Ramos (cell line): ENCODE measurements around the gene DOCK6.

Source experiments
- in situ Hi-C: fragments of 300-500 bp; cut with MboI; formaldehyde crosslinking; loops from one replicate; pipeline ENCODE4 v1.14.3; 2022; ENCODE audit warnings: low sequenced_read_pairs; ENCODE audit not compliant: unreplicated experiment

Gene DOCK6

DNA sequence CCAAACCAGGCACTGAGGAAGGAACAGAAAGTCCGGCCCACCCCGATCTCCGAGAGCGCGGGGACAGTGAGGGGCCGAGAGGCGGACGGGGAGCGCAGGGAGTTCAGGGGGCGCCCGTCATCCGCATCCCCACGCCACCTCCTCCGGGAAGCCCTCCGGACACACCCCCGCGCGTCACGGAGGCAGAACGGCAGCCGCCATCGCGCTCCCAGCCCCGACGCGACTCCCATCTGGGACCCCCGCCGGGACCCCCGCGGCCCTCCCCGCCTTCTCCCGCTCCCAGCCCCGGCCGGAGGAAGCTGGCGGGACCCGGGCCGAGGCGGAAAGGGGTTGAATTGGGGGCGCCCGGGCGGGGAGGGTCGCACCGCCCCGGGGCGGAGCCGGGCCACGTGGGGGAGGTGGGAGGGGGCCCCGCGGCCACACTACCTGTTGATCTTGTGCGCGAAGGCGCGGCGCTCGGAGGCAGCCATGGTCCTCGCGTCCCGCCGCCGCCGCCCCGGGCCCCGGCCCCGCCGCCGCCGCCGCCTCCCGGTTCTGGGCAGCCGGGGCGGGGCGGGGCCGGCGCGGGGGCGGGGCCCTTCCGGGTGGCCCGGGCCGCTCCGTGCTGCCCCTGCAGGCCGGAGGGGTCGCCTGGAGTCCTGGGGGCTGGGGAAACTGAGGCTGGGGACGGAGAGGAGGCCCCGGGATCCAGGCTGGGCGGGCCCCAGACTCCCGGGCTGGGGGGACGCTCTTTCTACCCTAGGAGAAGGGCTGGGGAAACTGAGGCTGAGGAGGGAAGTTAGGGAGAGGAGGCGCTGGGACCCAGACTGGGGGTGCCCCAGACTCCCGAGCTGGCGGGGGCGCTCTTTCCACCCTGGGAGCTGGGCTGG, at the start of gene DOCK6:
DOCK6 (minus strand) TSS at position 554 of the 869 bp plus-strand sequence; CDS start at position 470, 84 bp downstream.
- in situ Hi-C loops, result no loop called here

GRCh38 chr19:11306337-11306736, 44.0 kb upstream of the DOCK6 start:
- in situ Hi-C loops, result no loop called here

DNA sequence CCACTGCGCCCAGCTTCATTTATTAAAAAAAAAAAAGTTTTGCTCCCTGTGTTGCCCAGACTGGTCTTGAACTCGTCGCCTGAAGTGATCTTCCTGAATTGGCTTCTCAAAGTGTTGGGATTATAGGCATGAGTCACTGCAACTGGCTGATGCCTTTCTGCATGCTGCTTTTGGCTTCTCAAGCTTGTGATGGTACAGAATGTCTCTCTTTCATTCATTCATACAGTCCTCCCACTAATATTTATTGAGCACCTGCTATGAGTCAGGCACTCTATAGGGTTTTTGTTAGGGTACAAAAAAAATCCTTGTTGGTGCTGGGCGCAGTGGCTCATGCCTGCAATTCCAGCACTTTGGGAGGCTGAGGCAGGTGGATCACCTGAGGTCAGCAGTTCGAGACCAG, 42.6 kb upstream of the DOCK6 start:
- in situ Hi-C loops, result no loop called here

GRCh38 chr19:11300811-11301120, 38.4 kb upstream of the DOCK6 start:
- in situ Hi-C loops, result no loop called here

DNA sequence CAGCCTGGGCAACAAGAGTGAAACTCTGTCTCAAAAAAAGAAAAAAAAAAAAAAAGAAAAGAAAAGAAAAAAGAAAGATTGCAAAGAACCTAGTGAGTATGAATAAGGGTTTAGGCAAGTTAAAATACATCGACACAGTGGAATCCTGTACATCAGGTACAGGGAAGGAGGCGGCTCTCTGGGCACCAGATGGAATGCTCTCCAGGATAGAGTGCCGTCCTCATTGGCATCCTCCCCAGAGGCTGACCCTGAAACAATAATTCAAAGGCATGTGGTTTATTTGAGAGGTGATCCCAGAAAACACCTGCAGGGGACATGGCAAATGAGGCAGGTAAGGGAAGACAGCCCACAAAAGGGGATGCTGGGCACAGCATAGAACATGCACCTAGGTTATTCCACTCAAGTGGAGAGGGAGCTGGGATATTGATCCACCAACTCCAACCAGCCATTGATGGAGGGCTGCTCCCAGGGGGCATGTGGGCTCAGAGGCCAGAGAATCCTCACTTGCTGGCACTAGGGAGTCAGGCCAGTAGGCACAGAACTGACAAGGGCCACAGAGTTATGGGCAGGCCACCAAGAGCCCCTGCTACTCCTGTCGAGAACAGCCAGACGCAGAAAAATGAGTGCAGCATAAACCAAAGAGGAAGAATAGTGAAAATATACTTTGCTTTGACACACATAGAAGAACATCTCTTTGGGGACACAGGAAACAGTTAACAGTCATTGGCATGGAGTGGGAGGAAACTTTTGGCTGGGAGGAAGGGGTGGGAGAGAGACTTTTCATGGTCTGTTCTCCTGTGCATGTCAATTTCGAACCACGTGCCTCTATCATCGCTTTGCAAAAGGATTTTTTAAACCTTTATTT, 37.9 kb upstream of the DOCK6 start:
- in situ Hi-C loops, result loop anchor here (10.0 kb wide), 1 partner anchor 145 kb away; no protein-coding TSS in a partner anchor

DNA sequence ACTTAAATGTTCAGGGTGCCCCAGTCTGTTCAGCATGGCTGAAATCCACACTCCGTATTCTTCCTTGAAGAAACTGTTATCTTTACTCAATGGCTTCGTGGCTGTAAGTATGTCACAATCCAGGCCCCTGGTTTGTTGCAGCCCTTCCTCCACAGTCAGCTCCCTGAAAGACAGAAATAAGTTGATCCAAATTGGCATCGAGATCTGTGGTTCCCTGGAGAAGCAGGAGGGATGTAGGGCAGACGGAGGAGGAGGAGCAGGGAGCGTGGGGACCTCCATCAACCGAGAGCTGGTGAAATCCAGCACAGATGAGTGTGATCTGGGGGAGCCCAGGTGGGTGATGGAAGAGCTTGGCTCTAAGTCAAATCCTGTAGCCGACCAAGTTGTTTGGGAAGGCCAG, 33.9 kb upstream of the DOCK6 start:
- in situ Hi-C loops, result loop anchor here (10.0 kb wide), 1 partner anchor 149 kb away; no protein-coding TSS in a partner anchor

DNA sequence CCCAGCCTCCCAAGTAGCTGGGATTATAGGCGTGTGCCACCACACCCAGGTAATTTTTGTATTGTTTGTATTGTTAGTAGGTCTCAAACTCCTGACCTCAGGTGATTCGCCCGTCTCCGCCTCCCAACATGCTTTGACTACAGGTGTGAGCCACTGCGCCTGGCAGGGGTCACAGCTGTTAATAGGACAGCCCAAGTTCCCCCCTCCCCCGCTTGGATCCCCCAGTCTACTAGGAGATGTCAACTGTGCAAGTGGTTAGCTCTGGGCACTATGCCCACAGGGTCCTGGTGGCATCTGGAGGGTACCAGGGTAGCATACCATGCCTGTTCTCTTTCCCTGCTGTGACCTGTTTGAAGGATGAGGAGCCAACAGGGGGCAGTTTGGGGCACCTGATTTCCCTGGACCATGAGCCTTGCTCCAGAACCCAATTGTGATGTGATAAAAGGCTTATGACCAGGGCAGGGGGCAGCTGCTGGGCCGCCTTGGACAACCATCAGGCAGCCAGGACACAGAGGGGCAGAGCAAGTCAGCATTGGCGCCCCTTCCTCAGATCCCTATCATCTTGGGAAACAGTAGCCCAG, 33.4 kb upstream of the DOCK6 start, which contains the start of gene TSPAN16:
TSPAN16 (plus strand) TSS at position 496 of the 581 bp plus-strand sequence. CDS start 138 bp downstream, outside the sequence.
- in situ Hi-C loops, result loop anchor here (10.0 kb wide), 1 partner anchor 149 kb away; no protein-coding TSS in a partner anchor

DNA sequence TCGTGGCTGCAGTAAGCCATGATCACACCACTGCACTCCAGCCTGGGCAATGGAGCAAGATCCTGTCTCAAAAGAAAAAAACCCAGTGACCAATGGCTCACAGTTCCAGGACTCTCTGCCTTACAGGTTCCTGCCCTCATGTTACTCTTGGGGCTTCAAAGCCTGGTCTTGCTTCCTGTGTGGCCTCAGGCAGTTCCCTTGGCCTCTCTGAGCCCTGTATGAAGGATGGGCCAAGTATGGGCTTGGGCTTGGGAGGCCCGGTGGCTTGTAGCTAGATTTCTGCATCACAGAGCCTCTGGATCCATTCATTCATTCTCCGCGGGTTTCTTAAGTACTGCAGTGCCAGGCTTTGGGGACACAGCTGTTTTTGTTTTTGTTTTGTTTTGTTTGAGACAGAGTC, 32.9 kb upstream of the DOCK6 start:
- in situ Hi-C loops, result loop anchor here (10.0 kb wide), 1 partner anchor 150 kb away; no protein-coding TSS in a partner anchor

DNA sequence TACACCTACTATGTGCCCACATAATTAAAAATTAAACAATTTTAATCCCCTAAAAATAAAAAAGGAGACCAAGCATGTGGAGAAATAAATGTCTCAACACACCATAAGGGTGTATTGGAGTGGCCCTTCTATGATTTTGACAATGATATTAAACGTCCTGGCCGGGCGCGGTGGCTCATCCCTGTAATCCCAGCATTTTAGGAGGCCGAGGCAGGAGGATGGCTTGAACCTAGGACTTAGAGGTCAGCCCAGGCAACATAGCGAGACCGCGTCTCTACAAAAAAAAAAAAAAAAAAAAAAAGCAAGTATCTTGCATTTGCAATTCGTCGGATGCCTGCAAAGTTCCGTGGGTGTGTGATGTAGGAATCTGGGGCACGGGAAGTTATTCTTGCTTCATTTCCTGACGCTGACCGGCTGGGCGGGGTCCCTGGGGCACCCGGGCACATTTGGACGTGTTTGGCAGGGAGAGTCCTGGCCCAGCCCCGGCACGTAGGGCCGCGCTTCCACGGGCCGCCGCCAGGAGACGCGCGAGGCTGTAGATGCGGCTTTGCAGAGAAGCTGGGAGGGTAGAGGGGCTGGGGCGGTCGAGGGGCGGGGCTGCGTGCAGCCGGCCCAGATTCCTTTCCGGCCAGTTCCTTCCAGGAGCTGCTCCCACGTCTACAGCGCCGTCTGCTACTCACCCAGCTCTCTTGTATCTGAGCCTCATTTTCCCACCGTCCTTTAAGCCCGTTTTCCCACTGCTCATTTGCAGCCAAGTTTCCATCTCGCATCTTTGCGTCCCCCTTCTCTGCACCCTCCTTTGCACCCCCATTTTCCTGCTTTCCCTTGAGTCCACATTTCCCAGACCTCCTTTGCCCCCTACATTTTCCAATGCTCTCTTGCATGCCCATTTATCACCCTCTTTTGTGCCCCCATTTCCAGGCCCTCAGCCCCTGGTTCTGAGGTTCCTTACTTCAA, 31.4 kb upstream of the DOCK6 start:
- in situ Hi-C loops, result loop anchor here (10.0 kb wide), 1 partner anchor 151 kb away; no protein-coding TSS in a partner anchor

DNA sequence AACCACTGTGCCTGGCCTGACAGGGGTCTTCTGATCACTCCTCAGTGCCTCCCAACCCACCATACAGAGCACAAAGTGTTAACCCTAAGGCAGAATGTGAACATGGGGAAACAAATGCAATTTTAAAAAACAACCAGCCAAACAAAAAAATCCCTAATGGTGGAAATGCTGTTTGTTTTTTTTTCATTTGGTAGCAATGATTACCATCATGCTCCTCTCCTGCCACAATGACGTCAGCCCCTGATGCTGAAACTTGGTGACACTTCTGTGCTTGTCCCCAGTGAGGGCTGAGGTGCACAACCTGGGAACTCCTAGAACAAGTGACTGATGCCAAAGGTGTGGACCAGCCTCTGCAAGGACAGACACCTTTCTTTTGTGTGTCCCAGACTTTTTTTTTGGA, 29.7 kb upstream of the DOCK6 start:
- in situ Hi-C loops, result loop anchor here (10.0 kb wide), 1 partner anchor 153 kb away; no protein-coding TSS in a partner anchor

DNA sequence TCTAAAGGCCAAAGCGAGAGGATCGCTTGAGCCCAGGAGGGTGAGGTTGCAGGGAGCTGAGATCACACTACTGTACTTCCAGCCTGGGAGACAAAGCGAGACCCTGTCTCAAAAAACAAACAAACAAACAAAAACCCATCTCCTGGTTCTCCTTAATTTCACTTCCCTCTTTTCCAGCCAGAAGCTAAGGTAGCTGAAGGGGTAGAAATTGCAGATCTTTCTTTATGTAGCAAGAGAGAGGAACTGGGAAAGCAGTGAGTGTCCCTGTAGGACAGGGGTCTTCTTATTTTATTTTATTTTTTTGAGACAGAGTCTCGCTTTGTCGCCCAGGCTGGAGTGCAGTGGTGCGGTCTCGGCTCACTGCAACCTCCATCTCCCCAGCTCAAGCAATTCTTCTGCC, 29.1 kb upstream of the DOCK6 start:
- in situ Hi-C loops, result loop anchor here (10.0 kb wide), 1 partner anchor 153 kb away; no protein-coding TSS in a partner anchor

GRCh38 chr19:11290256-11290655, 27.9 kb upstream of the DOCK6 start:
- in situ Hi-C loops, result loop anchor here (10.0 kb wide), 1 partner anchor 155 kb away; no protein-coding TSS in a partner anchor

GRCh38 chr19:11288349-11288748, 26.0 kb upstream of the DOCK6 start:
- in situ Hi-C loops, result no loop called here

GRCh38 chr19:11286312-11286974, 24.1 kb upstream of the DOCK6 start:
- in situ Hi-C loops, result no loop called here

GRCh38 chr19:11284515-11284914, 22.2 kb upstream of the DOCK6 start:
- in situ Hi-C loops, result no loop called here

GRCh38 chr19:11281356-11282049, 19.2 kb upstream of the DOCK6 start:
- in situ Hi-C loops, result no loop called here

DNA sequence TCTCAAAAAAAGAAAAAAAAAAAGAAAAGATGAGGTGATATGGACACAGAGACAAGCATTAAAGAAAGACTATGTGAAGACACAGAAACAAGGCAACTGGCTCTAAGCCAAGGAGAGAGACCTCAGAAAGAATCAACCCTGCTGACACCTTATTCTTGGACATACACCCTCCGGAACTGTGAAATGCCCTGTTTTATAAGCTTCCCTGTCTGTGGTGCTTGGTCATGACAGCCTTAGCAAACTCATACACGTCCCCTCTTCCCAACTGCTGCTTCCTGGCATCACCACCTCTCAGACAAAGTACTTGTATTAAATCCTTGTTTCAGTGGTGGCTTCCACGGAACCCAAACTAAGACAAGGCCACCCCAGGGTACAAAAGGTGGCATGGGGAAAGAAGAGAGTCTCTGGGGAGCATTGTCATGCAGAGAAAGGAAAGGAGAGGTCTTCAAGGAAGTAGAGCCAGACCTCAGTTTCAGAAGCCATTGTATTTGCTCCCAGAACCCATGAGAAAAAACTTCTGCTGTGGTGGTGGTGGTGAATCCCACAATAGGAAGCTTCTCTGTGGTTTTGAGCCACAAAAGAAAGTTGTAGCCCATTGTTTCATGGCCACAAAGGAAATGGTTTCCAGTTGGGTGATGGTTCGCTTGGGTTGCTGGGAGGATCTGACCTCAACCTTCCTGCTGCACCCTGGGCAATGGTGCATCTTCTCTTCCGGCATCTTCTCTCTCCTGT, 17.3 kb upstream of the DOCK6 start:
- in situ Hi-C loops, result no loop called here
